ENCODE data around the gene CLEC4E.

DNA sequence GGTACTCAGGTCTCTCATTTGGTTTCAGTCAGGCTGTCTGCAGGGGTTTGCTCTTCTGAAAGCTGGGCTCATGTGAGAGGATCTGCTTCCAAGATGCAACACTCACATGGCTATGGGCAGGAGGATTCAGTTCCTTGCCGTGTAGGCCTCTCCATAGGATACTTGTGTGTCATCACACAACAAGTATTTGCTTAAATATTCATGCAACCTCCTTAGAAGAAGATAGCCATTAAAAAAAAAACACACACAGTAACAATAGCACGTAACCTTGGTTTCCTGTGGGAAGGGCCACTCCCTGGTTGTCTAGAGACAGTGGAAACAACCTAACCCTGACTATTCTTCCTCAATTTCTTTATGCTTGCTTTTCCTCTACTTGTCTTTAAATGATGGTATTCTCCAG lies 31.8 kb upstream of the CLEC4E start:
- TF ChIP-seq GATA2 (IDR thresholded peaks at IDR 0.05; ENCODE audit: low read depth, low read length), result no peak
- TF ChIP-seq GATA3 (IDR thresholded peaks at IDR 0.05; ENCODE audit: low read depth, low read length), result no peak
